ENCODE measurements around the gene CCDC106. TPM values are rescaled to one million over a fixed set of nuclear protein-coding genes. Genes with fewer than 3 reads are reported as not detected.

Gene CCDC106
- total RNA-seq, 1 experiment from 2014 or later = 36.0 TPM

- no peaks in the 10 kb centered on the region for H3K4me1 ChIP-seq (ENCODE audit: insufficient read depth, low read length)
- peaks cover 22% of the 10 kb centered on the region; the same call in 1 of the 2 replicates for H4K20me1 ChIP-seq (ENCODE audit: low read length)
These were observed 39.5 kb downstream of the CCDC106 start for GRCh38 chr19:55687281-55688201.

GRCh38 chr19:55688422-55689218 lies 40.6 kb downstream of the CCDC106 start:
- H3K9me3 ChIP-seq (ENCODE audit: low read length) = no peaks in the 10 kb centered on the region
- CTCF ChIA-PET = no interaction called here
- peaks cover 18% of the 10 kb centered on the region; the same call in 1 of the 2 replicates for H4K20me1 ChIP-seq (ENCODE audit: low read length)
- H3K4me1 ChIP-seq (ENCODE audit: insufficient read depth, low read length) = no peaks in the 10 kb centered on the region
- H3F3A ChIP-seq (ENCODE audit: low read length, unreplicated experiment) = no peaks in the 10 kb centered on the region
- intact Hi-C loops (cut with micrococcal nuclease) = no loop called here
- no peak for DNase-seq
- no TSS peak for BruUV-seq (replicated peaks)
- H3K4me2 ChIP-seq (ENCODE audit: low read length) = no peak overlapping the region
- H3K9ac ChIP-seq (ENCODE audit: low read length) = no peak overlapping the region
- no peaks in the 10 kb centered on the region for H3K9me2 ChIP-seq (replicated peaks; ENCODE audit: low read length)
- no peaks in the 10 kb centered on the region for H3K27me3 ChIP-seq (ENCODE audit: low read length)
- POLR2A ChIA-PET (ENCODE audit: unreplicated experiment) = no interaction called here
- H2AFZ ChIP-seq (ENCODE audit: low read length) = no peak overlapping the region
- no peak overlapping the region for H3K27ac ChIP-seq (ENCODE audit: low read length)
- H3K4me3 ChIP-seq (ENCODE audit: low read length) = no peak overlapping the region
- peaks cover 49% of the 10 kb centered on the region for H3K36me3 ChIP-seq (ENCODE audit: low read depth, low read length)
- peaks cover 32% of the 10 kb centered on the region for H3K79me2 ChIP-seq (ENCODE audit: low read length)
- TF ChIP-seq, protein P1, sequence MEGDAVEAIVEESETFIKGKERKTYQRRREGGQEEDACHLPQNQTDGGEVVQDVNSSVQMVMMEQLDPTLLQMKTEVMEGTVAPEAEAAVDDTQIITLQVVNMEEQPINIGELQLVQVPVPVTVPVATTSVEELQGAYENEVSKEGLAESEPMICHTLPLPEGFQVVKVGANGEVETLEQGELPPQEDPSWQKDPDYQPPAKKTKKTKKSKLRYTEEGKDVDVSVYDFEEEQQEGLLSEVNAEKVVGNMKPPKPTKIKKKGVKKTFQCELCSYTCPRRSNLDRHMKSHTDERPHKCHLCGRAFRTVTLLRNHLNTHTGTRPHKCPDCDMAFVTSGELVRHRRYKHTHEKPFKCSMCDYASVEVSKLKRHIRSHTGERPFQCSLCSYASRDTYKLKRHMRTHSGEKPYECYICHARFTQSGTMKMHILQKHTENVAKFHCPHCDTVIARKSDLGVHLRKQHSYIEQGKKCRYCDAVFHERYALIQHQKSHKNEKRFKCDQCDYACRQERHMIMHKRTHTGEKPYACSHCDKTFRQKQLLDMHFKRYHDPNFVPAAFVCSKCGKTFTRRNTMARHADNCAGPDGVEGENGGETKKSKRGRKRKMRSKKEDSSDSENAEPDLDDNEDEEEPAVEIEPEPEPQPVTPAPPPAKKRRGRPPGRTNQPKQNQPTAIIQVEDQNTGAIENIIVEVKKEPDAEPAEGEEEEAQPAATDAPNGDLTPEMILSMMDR (conservative IDR thresholded peaks at IDR 0.05; ENCODE audit: low read depth, low read length) = no peak
- TF ChIP-seq EZH2phosphoT487 (IDR thresholded peaks at IDR 0.05; ENCODE audit: borderline replicate concordance, low read length) = no peak
- no peak for TF ChIP-seq EZH2 (IDR thresholded peaks at IDR 0.05; ENCODE audit: low read length, unreplicated experiment)
- peak; percentile 16; the same call in 1 of the 2 replicates for ATAC-seq

More at GRCh38 chr19:55687281-55688201, 39.5 kb downstream of the CCDC106 start:
- DNase-seq (no peak), ATAC-seq (no peak)
- Histone ChIP-seq H3F3A (ENCODE audit: low read length, unreplicated experiment) (no peaks in the 10 kb centered on the region), H3K4me2 (ENCODE audit: low read length) (no peak overlapping the region), H3K9me2 (replicated peaks; ENCODE audit: low read length) (no peaks in the 10 kb centered on the region), H3K27me3 (ENCODE audit: low read length) (no peaks in the 10 kb centered on the region), H2AFZ (ENCODE audit: low read length) (no peak overlapping the region), H3K9me3 (ENCODE audit: low read length) (no peaks in the 10 kb centered on the region), H3K79me2 (ENCODE audit: low read length) (peaks cover 38% of the 10 kb centered on the region), H3K9ac (ENCODE audit: low read length) (no peak overlapping the region), H3K36me3 (ENCODE audit: low read depth, low read length) (peaks cover 43% of the 10 kb centered on the region), H3K27ac (ENCODE audit: low read length) (no peak overlapping the region), H3K4me3 (ENCODE audit: low read length) (no peak overlapping the region)
- BruUV-seq (replicated peaks) = no TSS peak
- intact Hi-C loops (cut with micrococcal nuclease) = no loop called here
- CTCF ChIA-PET = no interaction called here
- TF ChIP-seq EZH2phosphoT487 (IDR thresholded peaks at IDR 0.05; ENCODE audit: borderline replicate concordance, low read length) (no peak), EZH2 (IDR thresholded peaks at IDR 0.05; ENCODE audit: low read length, unreplicated experiment) (no peak)
- TF ChIP-seq, protein P1 (conservative IDR thresholded peaks at IDR 0.05; ENCODE audit: low read depth, low read length) = no peak
- POLR2A ChIA-PET (ENCODE audit: unreplicated experiment) = no interaction called here
